Stimulated activated CD8-positive, alpha-beta memory T cell treated with anti-CD3 and anti-CD28 coated beads, Interleukin-12 subunit alpha, Interleukin-12 subunit beta, amount 100 ng/mL, for 1 hour (primary cell): ENCODE results near the gene CGB3.
"Not testable (repeated sequence)": the region's sequence is repeated elsewhere in the genome, so short reads cannot be mapped to it uniquely, and the experiment has no call there.

Experiments
- DNase-seq: peaks from one replicate; pipeline ENCODE4 v3.0.0-alpha.2; 2020; ENCODE audit warnings: low read depth

Gene CGB3

GRCh38 chr19:49024233-49024632 is at the start of gene CGB3:
TSS of gene CGB3 (minus strand) at chr19:49024333. CDS start at chr19:49023971, 362 bp downstream.
- DNase-seq = not testable (repeated sequence)

GRCh38 chr19:49071860-49072547 is 47.9 kb upstream of the CGB3 start:
- DNase-seq = no peak

- no peak for DNase-seq
These were observed 46.3 kb upstream of the CGB3 start for GRCh38 chr19:49070416-49070815.

GRCh38 chr19:49069026-49069425 is 44.9 kb upstream of the CGB3 start:
- no peak for DNase-seq

DNA sequence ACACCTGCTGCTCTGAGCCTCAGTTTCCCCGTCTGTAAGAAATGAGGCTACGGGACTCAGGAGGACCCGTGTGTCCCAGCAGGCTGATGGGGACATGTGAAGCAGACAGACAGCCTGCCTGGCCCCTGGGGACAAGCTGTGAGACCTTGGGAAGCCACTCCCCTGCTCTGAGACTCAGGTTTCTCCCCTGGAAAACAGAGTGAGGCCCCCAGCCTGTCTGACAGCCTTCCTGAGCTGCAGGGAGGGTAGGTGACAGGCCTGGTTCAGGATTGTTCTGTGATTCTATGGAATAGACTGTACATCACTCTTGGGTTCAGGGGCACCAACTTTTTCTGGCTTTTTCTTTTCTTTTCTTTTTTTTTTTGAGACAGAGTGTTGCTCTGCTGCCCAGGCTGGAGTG is 43.4 kb upstream of the CGB3 start:
- DNase-seq = no peak

- DNase-seq = no peak
These were observed 41.9 kb upstream of the CGB3 start for GRCh38 chr19:49065905-49066512.

DNA sequence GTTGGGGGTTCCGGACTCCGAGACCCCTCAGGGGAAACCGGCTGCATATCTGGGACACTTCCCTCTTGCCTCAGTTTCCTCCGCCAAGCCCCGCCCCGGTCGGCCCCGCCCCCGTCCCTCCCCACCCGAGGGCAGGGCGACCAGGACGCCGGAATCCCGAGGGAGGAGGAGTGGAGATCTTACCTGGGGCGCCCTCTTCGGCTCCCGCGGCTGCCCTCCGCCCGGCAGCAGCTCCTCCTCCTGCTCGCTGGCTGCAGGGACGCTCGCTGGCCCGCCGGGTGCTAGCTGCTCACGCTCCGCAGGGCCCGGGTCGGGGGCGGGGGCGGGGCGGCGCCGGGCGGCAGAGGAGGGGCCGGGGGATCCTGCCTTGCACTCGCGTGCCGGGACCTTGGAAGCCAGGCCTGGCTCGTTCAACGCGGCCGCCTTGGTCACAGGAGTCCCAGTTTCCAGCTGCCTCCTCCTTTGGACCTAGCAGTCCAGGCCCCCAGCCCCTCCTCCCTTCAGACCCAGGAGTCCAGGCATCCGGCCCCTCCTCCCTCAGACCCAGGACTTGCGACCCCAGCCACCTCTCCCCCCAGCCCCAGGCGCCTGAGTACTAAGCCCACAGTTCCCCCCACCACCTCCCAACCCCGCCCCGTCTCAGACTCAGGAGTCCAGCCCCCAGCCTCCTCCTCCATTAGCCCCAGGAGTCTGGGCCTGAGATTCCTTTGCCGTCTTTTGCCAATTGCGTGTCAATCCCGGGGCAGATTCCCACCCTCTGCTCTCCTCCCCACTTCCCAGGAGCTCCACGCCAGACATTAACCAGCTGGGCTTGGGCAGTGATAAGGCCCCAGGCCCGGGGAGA is 40.9 kb upstream of the CGB3 start, which contains the start of gene NTF4:
TSS of gene NTF4 (minus strand) at position 51 of the 844 bp plus-strand sequence. CDS start 2,821 bp downstream, outside the sequence.
- DNase-seq = no peak

GRCh38 chr19:49064029-49064629 is 40.0 kb upstream of the CGB3 start:
- no peak for DNase-seq

- no peak for DNase-seq
These were observed 37.3 kb upstream of the CGB3 start for GRCh38 chr19:49061445-49061844.

DNA sequence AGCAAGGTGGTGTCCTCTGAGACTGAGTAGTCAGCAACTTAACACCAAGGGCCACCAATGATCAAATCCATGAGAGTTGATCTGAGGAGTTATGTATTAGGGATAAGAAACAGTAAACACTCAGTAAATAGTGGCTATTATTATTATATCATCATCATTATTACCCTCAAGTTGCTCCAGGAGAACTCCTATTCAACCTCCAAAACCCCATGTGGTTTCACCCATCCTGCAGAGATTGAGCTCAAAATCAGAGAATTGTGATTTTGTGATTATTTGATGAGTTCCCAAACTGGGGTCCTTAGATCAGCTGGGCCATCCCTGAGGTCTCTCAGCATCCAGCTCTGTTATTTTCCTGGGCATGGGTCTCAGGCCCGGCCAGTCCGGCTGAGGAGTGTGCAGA is 36.9 kb upstream of the CGB3 start:
- DNase-seq = no peak

DNA sequence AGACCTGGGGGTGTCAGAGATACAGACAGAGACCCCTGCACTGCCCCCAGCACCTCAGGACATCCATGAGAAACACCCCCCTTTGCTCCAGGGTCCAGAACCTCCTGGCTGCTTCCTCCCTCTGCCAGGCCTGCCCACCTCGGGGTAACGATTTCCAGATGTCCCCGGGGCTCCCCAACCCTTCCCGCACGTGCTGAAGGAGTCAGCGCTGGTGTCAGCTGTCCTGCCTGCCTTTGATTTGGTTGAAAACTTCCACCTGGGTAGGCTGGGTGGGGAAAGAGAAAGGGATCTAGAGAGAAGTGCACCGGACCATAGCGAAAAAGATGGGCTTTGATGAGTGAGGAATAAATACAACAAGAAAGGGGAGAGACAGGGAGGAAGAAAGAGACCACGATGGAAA is 34.9 kb upstream of the CGB3 start:
- DNase-seq = no peak

DNA sequence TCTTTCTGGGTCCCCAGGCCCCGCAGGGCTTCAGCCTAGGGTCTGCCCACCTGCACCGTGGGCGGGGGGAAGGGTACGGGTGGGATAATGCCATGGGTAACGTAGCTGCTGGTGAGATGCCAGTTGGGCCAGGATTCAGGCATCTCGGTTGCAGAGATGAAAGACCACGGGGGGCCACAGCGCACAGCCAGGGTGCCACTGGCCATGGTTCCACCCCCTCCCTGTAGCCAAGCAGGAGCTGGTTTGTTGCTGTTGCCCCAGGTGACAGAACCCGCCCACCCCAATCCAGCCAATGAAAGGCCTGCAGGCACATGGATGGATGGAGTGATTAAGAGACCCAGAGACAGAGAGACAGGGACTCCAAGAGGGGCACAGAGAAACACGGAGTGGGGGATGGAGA is 34.4 kb upstream of the CGB3 start:
- no peak for DNase-seq

DNA sequence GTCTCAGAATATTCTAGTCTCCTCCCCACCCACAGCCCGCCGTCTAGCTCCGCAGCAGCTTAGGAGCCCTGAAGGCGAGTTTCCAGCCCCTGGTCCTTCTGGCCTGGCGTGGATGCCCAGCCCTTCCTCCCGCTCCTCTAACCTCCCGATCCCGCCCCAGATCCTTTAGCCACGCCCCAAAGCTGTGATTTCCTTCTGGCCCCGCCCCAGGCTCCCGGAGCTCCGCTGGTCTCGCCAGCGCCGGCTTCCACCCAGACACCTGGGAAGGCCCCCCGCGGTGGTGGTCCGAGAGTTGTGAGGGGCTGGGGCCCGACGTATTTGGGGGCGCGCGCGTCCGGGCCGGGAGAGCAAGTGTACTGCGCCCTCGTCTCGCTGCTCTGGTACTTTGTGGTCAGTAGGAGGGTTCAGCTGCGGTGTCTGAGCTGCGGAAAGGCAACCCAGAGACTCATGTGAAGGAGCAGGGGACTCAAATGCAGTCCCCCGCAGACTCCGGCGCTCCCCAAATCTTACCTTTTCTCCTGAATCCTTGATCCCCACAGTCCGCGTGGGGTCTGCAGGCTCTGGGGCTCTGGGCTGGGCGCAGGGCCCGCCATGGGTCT is 33.6 kb upstream of the CGB3 start, which contains the start of gene CGB7:
TSS of gene CGB7 (minus strand) at position 114 of the 599 bp plus-strand sequence. CDS start 2,374 bp downstream, outside the sequence.
- DNase-seq = no peak

DNA sequence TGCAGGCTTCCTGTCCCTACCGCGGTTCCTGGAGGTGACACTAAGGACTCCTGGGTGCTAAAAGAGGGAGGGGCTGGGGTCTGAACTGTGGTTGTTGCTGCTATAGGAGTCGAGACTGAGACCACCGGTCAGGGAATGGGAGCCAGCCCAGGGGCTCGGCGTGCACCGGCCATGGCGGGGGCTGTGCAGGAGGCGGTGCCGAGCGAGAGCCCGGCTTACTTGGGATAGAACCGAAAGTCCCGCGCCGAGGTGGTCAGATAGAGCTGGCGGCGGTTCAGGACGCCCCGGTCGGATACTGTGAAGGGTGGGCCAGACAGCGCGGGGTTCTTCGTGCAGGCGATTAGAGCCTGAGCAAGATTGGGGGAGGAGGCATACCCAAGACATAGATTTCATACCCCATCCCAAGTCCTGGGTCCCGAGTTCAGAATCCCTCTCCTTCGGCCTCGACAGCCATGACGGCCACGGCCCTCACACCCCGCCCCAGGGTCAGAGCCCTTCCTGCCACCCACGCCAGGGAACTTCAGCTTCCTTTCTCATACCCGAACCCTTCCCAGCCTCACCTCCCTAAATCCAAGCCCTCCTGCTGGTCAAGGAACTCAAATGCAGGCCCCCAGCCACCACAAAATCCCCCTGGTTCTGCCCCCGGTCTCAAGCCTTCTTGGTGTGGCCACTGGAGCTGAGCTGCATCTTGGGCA is 32.9 kb upstream of the CGB3 start:
- DNase-seq = not testable (repeated sequence)

DNA sequence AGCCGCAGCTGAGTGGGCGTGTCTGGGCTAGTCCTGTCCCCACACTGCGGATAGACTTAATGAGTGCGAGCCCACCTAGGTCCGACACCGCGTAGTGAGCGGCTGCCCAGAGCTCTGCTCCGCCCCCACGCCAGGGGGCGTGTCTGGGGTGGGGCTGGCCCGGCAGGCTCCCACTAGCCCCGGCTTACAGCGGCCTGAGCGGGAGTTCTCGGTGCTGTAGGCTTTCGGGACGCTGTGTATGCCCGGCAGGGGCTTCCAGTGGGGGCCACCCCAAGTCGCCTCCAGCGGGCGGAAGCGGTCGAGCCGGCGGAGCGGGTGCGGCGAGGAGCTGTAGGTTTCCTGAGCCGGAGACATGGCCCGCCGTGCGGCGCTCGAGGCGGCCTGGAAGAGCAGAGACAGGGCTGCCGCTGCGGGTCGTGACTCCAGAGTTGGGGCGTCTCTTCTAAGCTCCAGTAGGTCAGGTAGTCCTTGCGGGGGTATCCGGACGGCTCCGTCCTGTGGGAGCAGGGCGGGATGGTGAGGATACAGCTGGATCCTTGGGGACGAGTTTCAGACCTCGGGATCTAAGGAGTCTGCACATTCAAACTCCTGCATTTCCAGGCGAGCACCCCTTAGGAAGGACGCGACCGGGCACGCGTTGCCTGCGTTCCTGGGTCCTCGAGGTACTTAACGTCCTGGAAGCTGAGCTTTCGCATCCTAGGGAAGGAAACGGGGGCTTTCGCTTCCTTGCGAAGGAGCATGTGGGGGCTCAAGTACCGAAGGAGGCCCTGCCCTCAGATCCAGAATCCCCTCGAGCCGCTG is 32.2 kb upstream of the CGB3 start:
- no peak for DNase-seq

DNA sequence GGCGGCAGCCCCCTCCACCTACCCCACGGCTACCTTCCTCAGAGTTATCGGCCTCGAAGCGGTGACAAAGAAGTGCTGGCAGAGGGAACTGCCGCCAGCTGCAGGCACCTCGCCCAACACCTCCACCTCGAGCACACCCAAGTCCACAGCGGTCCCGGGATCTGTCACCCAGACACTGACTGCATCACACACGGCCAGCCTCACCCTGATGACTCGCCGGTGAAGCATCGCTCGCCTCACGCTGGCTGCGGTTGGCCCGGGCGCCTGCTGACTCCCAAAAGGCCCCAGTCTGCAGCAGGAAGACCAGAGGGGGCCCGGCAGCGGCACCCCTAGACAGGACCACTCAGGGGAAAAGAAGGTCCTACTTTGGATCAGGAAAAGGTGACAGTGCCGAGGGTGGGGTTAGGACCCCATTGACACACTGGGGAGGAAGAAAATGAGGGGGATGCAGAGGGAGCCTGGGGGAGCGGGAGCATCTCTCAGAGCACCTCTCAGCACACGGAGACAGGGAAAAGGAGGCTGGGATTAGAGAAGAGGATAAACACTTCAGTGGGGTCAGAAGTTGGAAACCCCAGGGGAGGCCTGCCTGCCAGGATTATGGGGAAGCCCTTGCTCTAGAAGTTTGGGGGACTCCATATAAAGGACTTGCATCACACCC is 26.4 kb upstream of the CGB3 start:
- DNase-seq = not testable (repeated sequence)

DNA sequence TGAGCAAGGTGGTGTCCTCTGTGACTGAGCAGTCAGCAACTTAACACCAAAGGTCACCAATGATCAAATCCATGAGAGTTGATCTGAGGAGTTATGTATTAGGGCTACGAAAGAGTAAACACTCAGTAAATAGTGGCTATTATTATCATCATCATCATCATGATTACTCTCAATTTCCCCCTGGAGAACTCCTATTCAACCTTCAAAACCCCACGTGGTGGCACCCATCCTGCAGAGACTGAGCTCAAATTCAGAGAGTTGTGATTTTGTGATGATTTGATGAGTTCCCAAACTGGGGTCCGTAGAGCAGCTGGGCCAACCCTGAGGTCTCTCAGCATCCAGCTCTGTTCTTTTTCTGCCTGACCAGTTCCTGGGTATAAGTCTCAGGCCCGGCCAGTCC is 25.7 kb upstream of the CGB3 start:
- not testable (repeated sequence) for DNase-seq

DNA sequence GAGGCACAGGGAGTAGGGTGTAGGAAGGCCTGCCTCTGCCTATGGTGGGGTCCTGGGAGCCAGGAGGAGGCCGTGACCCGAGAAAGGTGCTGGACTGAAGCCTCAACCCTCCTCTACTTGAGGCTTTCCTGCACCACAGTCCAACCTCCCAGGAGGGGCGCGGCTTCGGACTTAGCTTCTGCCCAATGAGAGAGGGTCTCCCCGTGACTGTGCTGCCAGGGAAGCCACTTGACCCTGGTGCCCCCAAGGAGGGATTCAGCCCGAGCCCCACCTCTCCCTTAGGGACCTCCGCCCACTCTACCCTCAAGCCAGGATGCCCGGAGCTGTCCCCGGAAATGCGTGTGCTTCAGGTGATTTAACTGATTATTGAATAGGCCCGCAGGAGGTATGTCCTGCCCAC is 24.9 kb upstream of the CGB3 start, which contains the start of gene CGB8:
TSS of gene CGB8 (minus strand) at position 101 of the 400 bp plus-strand sequence. CDS start 372 bp downstream, outside the sequence.
- DNase-seq = not testable (repeated sequence)

DNA sequence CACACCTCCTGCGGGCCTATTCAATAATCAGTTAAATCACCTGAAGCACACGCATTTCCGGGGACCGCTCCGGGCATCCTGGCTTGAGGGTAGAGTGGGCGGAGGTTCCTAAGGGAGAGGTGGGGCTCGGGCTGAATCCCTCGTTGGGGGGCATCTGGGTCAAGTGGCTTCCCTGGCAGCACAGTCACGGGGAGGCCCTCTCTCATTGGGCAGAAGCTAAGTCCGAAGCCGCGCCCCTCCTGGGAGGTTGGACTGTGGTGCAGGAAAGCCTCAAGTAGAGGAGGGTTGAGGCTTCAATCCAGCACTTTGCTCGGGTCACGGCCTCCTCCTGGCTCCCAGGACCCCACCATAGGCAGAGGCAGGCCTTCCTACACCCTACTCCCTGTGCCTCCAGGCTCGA is 19.4 kb upstream of the CGB3 start, which contains the start of gene CGB5:
TSS of gene CGB5 (plus strand) at position 301 of the 400 bp plus-strand sequence. CDS start 362 bp downstream, outside the sequence.
- not testable (repeated sequence) for DNase-seq
